IMR-90 (cell line): Measurements from ENCODE around the gene CD1C. TPM values are rescaled to one million over a fixed set of nuclear protein-coding genes. Genes with fewer than 3 reads are reported as not detected.

Source experiments
- ATAC-seq: fragments of 200-7000 bp; cut with Tn5 transposase; 2 replicates; pipeline ENCODE4 v1.9.1; 2020; ENCODE audit warnings: low read depth, mild to moderate bottlenecking, moderate library complexity
- BruUV-seq: library from RNA; stranded (reverse); fragments of 400-500 nt; replicated peaks from 2 replicates; lab custom pipeline; 2021; lab: Mats Ljungman, UMichigan
- CTCF ChIA-PET: fragments of 300-600 bp; formaldehyde crosslinking; extraction: SDS; loops from one replicate; lab custom pipeline; 2021; ENCODE audit warnings: antibody characterized with exemption; lab: Yijun Ruan, JAX
- POLR2A ChIA-PET: fragments of 300-600 bp; sonication (Branson Sonifier 250); formaldehyde crosslinking; loops from one replicate; lab custom pipeline; 2022; ENCODE audit warnings: antibody characterized with exemption; ENCODE audit not compliant: unreplicated experiment; lab: Charles Lee
- DNase-seq: peaks from one replicate; pipeline ENCODE4 v3.0.0; 2013
- H2AFZ ChIP-seq: replicated peaks from 2 replicates; pipeline ENCODE3; 2013; ENCODE audit warnings: low read length, mild to moderate bottlenecking; ENCODE audit not compliant: poor library complexity
- H2AK5ac ChIP-seq: 2 replicates; pipeline ENCODE4 v1.6.1; 2013; ENCODE audit warnings: low read depth, low read length, inconsistent platforms
- H2AK9ac ChIP-seq: replicated peaks from 2 replicates; pipeline ENCODE3; 2013; ENCODE audit warnings: mild to moderate bottlenecking, low read depth, low read length, moderate library complexity; ENCODE audit not compliant: poor library complexity
- H2BK120ac ChIP-seq: 2 replicates; pipeline ENCODE4 v1.6.1; 2013; ENCODE audit warnings: low read depth, low read length, inconsistent platforms
- H2BK15ac ChIP-seq: 3 replicates; pipeline ENCODE4 v1.6.1; 2013; ENCODE audit warnings: low read depth, low read length, inconsistent platforms
- H2BK20ac ChIP-seq: 2 replicates; pipeline ENCODE4 v1.6.1; 2013; ENCODE audit warnings: low read depth, mild to moderate bottlenecking, inconsistent platforms, low read length, moderate library complexity
- H2BK5ac ChIP-seq: 2 replicates; pipeline ENCODE4 v1.6.1; 2013; ENCODE audit warnings: mild to moderate bottlenecking, low read depth, low read length, inconsistent platforms; ENCODE audit not compliant: poor library complexity, severe bottlenecking
- H3K14ac ChIP-seq: replicated peaks from 2 replicates; pipeline ENCODE4 v1.6.1; 2013; ENCODE audit warnings: low read depth, low read length, inconsistent platforms
- H3K18ac ChIP-seq: 2 replicates; pipeline ENCODE4 v1.6.1; 2013; ENCODE audit warnings: low read depth, low read length, control low read depth
- H3K23ac ChIP-seq: 2 replicates; pipeline ENCODE4 v1.6.1; 2013; ENCODE audit warnings: low read depth, low read length, inconsistent platforms
- H3K27ac ChIP-seq: 2 replicates; pipeline ENCODE4 v1.5.1; 2013; ENCODE audit warnings: mild to moderate bottlenecking, control low read depth, low read length; ENCODE audit not compliant: insufficient read depth
- H3K27me3 ChIP-seq: 2 replicates; pipeline ENCODE4 v1.6.1; 2013; ENCODE audit warnings: low read length; ENCODE audit not compliant: control insufficient read depth, insufficient read depth
- H3K36me3 ChIP-seq: 2 replicates; pipeline ENCODE4 v1.6.1; 2013; ENCODE audit warnings: low read length, mixed read lengths; ENCODE audit not compliant: control insufficient read depth, insufficient read depth
- H3K4ac ChIP-seq: 2 replicates; pipeline ENCODE4 v1.6.1; 2013; ENCODE audit warnings: low read depth, low read length, inconsistent platforms
- H3K4me1 ChIP-seq: 2 replicates; pipeline ENCODE4 v1.6.1; 2013; ENCODE audit warnings: low read length, mixed read lengths; ENCODE audit not compliant: control insufficient read depth, insufficient read depth
- H3K4me2 ChIP-seq: 2 replicates; pipeline ENCODE4 v1.6.1; 2013; ENCODE audit warnings: low read depth, mild to moderate bottlenecking, control low read depth, low read length, moderate library complexity
- H3K4me3 ChIP-seq: 2 replicates; pipeline ENCODE4 v1.5.1; 2013; ENCODE audit warnings: low read depth, mild to moderate bottlenecking, control low read depth, low read length, moderate library complexity; ENCODE audit not compliant: insufficient read depth
- H3K56ac ChIP-seq: 2 replicates; pipeline ENCODE4 v1.6.1; 2013; ENCODE audit warnings: low read length, inconsistent platforms; ENCODE audit not compliant: insufficient read depth; ENCODE audit errors: extremely low read depth
- H3K79me1 ChIP-seq, 2 experiments: 2 replicates each; pipeline ENCODE4 v1.6.1; 2013; ENCODE audit warnings: low read length in 2 of 2, inconsistent platforms in 1 of 2, low read depth in 1 of 2
- H3K9ac ChIP-seq: 2 replicates; pipeline ENCODE4 v1.6.1; 2013; ENCODE audit warnings: low read depth, low read length, control low read depth
- H3K9me1 ChIP-seq: 2 replicates; pipeline ENCODE4 v1.6.1; 2013; ENCODE audit warnings: low read length, inconsistent platforms; ENCODE audit not compliant: insufficient read depth
- H3K9me3 ChIP-seq: 2 replicates; pipeline ENCODE4 v1.6.1; 2013; ENCODE audit warnings: low read length; ENCODE audit not compliant: control insufficient read depth, insufficient read depth
- H4K20me1 ChIP-seq: 2 replicates; pipeline ENCODE4 v1.6.1; 2013; ENCODE audit warnings: low read length, inconsistent platforms; ENCODE audit not compliant: insufficient read depth
- H4K5ac ChIP-seq: 2 replicates; pipeline ENCODE4 v1.6.1; 2013; ENCODE audit warnings: mild to moderate bottlenecking, low read depth, low read length, control low read depth
- H4K8ac ChIP-seq, 2 experiments: 2 replicates each; pipeline ENCODE4 v1.6.1; 2013; ENCODE audit warnings: low read depth in 2 of 2, low read length in 2 of 2, control low read depth in 1 of 2, inconsistent platforms in 1 of 2
- H4K91ac ChIP-seq: 2 replicates; pipeline ENCODE4 v1.6.1; 2013; ENCODE audit warnings: low read depth, low read length, inconsistent platforms; ENCODE audit not compliant: insufficient read depth
- CEBPB ChIP-seq: IDR thresholded peaks from 2 replicates; pipeline ENCODE4 v1.6.1; 2012; ENCODE audit warnings: low read depth, low read length, improper control_type of control experiment
- CHD1 ChIP-seq: IDR thresholded peaks from 2 replicates; pipeline ENCODE4 v1.6.1; 2012; ENCODE audit warnings: low read depth, low read length, improper control_type of control experiment
- NFE2L2 ChIP-seq: fragments of 150-350 bp; IDR thresholded peaks from 2 replicates; pipeline ENCODE4 v1.6.1; 2016; ENCODE audit warnings: low read depth, mild to moderate bottlenecking, low read length
- RAD21 ChIP-seq: IDR thresholded peaks from 2 replicates; pipeline ENCODE4 v1.6.1; 2012; ENCODE audit warnings: low read length, improper control_type of control experiment
- SMC3 ChIP-seq: fragments of 150-350 bp; IDR thresholded peaks from 2 replicates; pipeline ENCODE4 v1.6.1; 2016; ENCODE audit warnings: low read depth, mild to moderate bottlenecking, antibody characterized with exemption, low read length, moderate library complexity
- USF2 ChIP-seq: fragments of 150-350 bp; IDR thresholded peaks from 2 replicates; pipeline ENCODE4 v1.6.1; 2017; ENCODE audit warnings: mild to moderate bottlenecking, antibody characterized with exemption, low read length, low read depth
- WGBS, 2 experiments: methylation state at CpG; one replicate each; pipeline versions ENCODE4 v1.1.5 to v1.1.7; 2013; ENCODE audit warnings: missing lambda C conversion rate in 2 of 2; ENCODE audit not compliant: insufficient read length in 1 of 2; ENCODE audit errors: extremely low coverage in 2 of 2; 5-methylcytosine and 5-hydroxymethylcytosine counted together
- dilution Hi-C: fragments of 300-500 bp; cut with HindIII; formaldehyde crosslinking; loops from one replicate; pipeline ENCODE4 v1.14.3; 2018; ENCODE audit warnings: low sequenced_read_pairs; ENCODE audit not compliant: unreplicated experiment
- in situ Hi-C: fragments of 300-500 bp; cut with MboI; formaldehyde crosslinking; loops from 3 replicates; pipeline ENCODE4 v1.14.3; 2019; ENCODE audit warnings: low sequenced_read_pairs, inconsistent platforms, mixed read lengths
- intact Hi-C: fragments of 100-400 bp; cut with micrococcal nuclease; formaldehyde crosslinking; loops from 2 replicates; pipeline ENCODE4 v1.10.0; 2022
- polyA plus RNA-seq, 3 experiments: library from polyadenylated mRNA; depleted of rRNA; stranded (reverse); fragments of >200 nt; gene quantifications; 2 replicates each; pipeline ENCODE4 v1.2.3, GENCODE V29; 2012; ENCODE audit warnings: low replicate concordance in 1 of 3
- total RNA-seq: library from RNA; depleted of rRNA; stranded (reverse); fragments of >200 nt; gene quantifications from 2 replicates; pipeline ENCODE4 v1.2.3, GENCODE V29; 2012

The CD1C gene
- total and polyA plus RNA-seq, 2 of the 4 experiments (the other 2 are of a cell fraction): not detected

- H4K5ac ChIP-seq: no peak overlapping the region
- no TSS peak for BruUV-seq
- H3K56ac ChIP-seq: no peak overlapping the region
- H2AK5ac ChIP-seq: no peak overlapping the region
- no peak overlapping the region for H2BK120ac ChIP-seq
- in situ Hi-C loops (no loop called here), intact Hi-C loops (no loop called here), dilution Hi-C loops (no loop called here)
- peaks cover 3% of the 10 kb centered on the region; the same call in 1 of the 2 replicates for H3K9me3 ChIP-seq
- no peak overlapping the region for H2BK20ac ChIP-seq
- no peak overlapping the region for H4K8ac ChIP-seq
- no peaks in the 10 kb centered on the region for H3K36me3 ChIP-seq
- ChIA-PET CTCF (interaction anchor here (0.6 kb wide), 1 partner anchor 551 kb away, joined by 3 read pairs; no protein-coding TSS in a partner anchor), POLR2A (no interaction called here)
- ATAC-seq: no peak
- H3K4me1 ChIP-seq: no peaks in the 10 kb centered on the region
- no peak overlapping the region for H3K27ac ChIP-seq
- WGBS, 2 experiments: 20% methylated on average over 4 of the region's 11 CpGs; no CpG with 5 or more reads in 1 of the 2 experiments
- H3K79me1 ChIP-seq: no peaks in the 10 kb centered on the region
- no peak overlapping the region for H3K4me3 ChIP-seq
- no peak overlapping the region for H3K4me2 ChIP-seq
- no peak overlapping the region for H3K9ac ChIP-seq
- H3K14ac ChIP-seq: no peak overlapping the region
- H3K4ac ChIP-seq: no peak overlapping the region
- no peaks in the 10 kb centered on the region for H4K20me1 ChIP-seq
- no peak overlapping the region for H2AFZ ChIP-seq
- H3K23ac ChIP-seq: no peak overlapping the region
- H4K91ac ChIP-seq: no peak overlapping the region
- H2AK9ac ChIP-seq: no peak overlapping the region
- DNase-seq: no peak
- no peaks in the 10 kb centered on the region for H3K27me3 ChIP-seq
- no peak overlapping the region for H2BK5ac ChIP-seq
- H3K9me1 ChIP-seq: no peaks in the 10 kb centered on the region
- TF ChIP-seq RAD21 (no peak), CEBPB (no peak), NFE2L2 (no peak), USF2 (no peak), SMC3 (no peak), CHD1 (no peak)
- H3K18ac ChIP-seq: no peak overlapping the region
- H2BK15ac ChIP-seq: no peak overlapping the region
Observed at GRCh38 chr1:158330391-158331105, 40.8 kb downstream of the CD1C start.
